GM21381 (cell line): ENCODE data around the gene NDUFS2.
"Not testable (repeated sequence)": the region's sequence is repeated elsewhere in the genome, so short reads cannot be mapped to it uniquely, and the experiment has no call there.

Experiments used
- ATAC-seq: cut with Tn5 transposase; IDR thresholded peaks from one replicate; pipeline ENCODE4 v1.9.1; 2021; ENCODE audit warnings: mild to moderate bottlenecking, moderate library complexity; ENCODE audit not compliant: unreplicated experiment

The NDUFS2 gene

GRCh38 chr1:161218301-161219077 is 16.3 kb downstream of the NDUFS2 start:
- ATAC-seq, result no peak

GRCh38 chr1:161219078-161219892 is 17.1 kb downstream of the NDUFS2 start:
- ATAC-seq, result no peak

- ATAC-seq, result no peak
Observed at GRCh38 chr1:161220002-161220401, 17.8 kb downstream of the NDUFS2 start.

GRCh38 chr1:161222175-161223019 is 20.2 kb downstream of the NDUFS2 start:
- ATAC-seq, result no peak

- ATAC-seq, result no peak
Observed at GRCh38 chr1:161223805-161224694, 21.9 kb downstream of the NDUFS2 start.

GRCh38 chr1:161224695-161225087 is 22.5 kb downstream of the NDUFS2 start:
- not testable (repeated sequence) for ATAC-seq

- no peak for ATAC-seq
Observed at GRCh38 chr1:161225178-161225533, 23.0 kb downstream of the NDUFS2 start.

GRCh38 chr1:161225534-161226319 is 23.6 kb downstream of the NDUFS2 start, which contains the start of gene TOMM40L:
Gene TOMM40L, plus strand, starts transcription at chr1:161226060. Its CDS starts 430 bp downstream, at chr1:161226490.
- ATAC-seq, result peak; percentile 93

GRCh38 chr1:161226320-161226711 is 24.1 kb downstream of the NDUFS2 start:
- no peak for ATAC-seq

GRCh38 chr1:161226759-161227158 is 24.6 kb downstream of the NDUFS2 start:
- ATAC-seq, result no peak

GRCh38 chr1:161227196-161227871 is 25.2 kb downstream of the NDUFS2 start:
- no peak for ATAC-seq

- ATAC-seq, result no peak
Observed at GRCh38 chr1:161228032-161228431, 25.9 kb downstream of the NDUFS2 start.

GRCh38 chr1:161229896-161230295 is 27.7 kb downstream of the NDUFS2 start:
- no peak for ATAC-seq

- no peak for ATAC-seq
Observed at GRCh38 chr1:161230762-161231161, 28.6 kb downstream of the NDUFS2 start.

GRCh38 chr1:161233102-161233501 is 30.9 kb downstream of the NDUFS2 start:
- ATAC-seq, result no peak

GRCh38 chr1:161235957-161236775 is 34.0 kb downstream of the NDUFS2 start:
- no peak for ATAC-seq

GRCh38 chr1:161238039-161238473 is 35.9 kb downstream of the NDUFS2 start, which contains the start of gene NR1I3:
Gene NR1I3, minus strand, starts transcription at chr1:161238203. Its CDS starts 1,638 bp downstream, at chr1:161236565.
- ATAC-seq, result no peak

- no peak for ATAC-seq
Observed at GRCh38 chr1:161241682-161242081, 39.5 kb downstream of the NDUFS2 start.
